Thyroid gland (tissue), 4 donors: ENCODE results near the gene FAM171A1. TPM values are rescaled to one million over a fixed set of nuclear protein-coding genes. Genes with fewer than 3 reads are reported as not detected.
A peak's percentile ranks its signal among the peaks of the same experiment; 100 is the strongest.

Experiments
- DNase-seq, 2 donors: peaks; one replicate each; pipeline ENCODE4 v3.0.0-alpha.2; 2019
- H3K27ac ChIP-seq, 3 donors: fragments of 200-600 bp; sonication (generic); 1 replicate in 2 of 3; 2 replicates in 1 of 3; pipeline ENCODE4 v1.5.1; 2016 to 2019; ENCODE audit warnings: mild to moderate bottlenecking in 1 of 3, moderate library complexity in 1 of 3
- H3K27me3 ChIP-seq: fragments of 200-600 bp; sonication (generic); one replicate; pipeline ENCODE4 v1.5.1; 2019
- H3K36me3 ChIP-seq, 2 donors: fragments of 200-600 bp; sonication (generic); one replicate each; pipeline ENCODE4 v1.5.1; 2016 to 2019
- H3K4me1 ChIP-seq, 2 donors: fragments of 200-600 bp; sonication (generic); one replicate each; pipeline ENCODE4 v1.5.1; 2017 to 2019
- H3K4me3 ChIP-seq, 3 donors: fragments of 200-600 bp; sonication (generic); replicated peaks in 1 of 3; 1 replicate in 2 of 3; 2 replicates in 1 of 3; pipeline ENCODE4 v1.5.1; 2016; ENCODE audit warnings: mild to moderate bottlenecking in 1 of 3
- H3K9me3 ChIP-seq: fragments of 200-600 bp; sonication (generic); one replicate; pipeline ENCODE4 v1.5.1; 2017
- CTCF ChIP-seq, 6 experiments: fragments of 200-600 bp in 3 of 6; fragments of 450-650 bp in 3 of 6; sonication (generic) in 3 of 6; IDR thresholded peaks; one replicate each; pipeline ENCODE4 v1.5.1; 2016 to 2019; ENCODE audit warnings: antibody characterized with exemption in 6 of 6, mild to moderate bottlenecking in 2 of 6, inconsistent platforms in 1 of 6, moderate library complexity in 1 of 6
- POLR2A ChIP-seq, 2 donors: fragments of 450-650 bp; IDR thresholded peaks; one replicate each; pipeline ENCODE4 v1.6.1; 2017; ENCODE audit warnings: antibody characterized with exemption in 2 of 2, mild to moderate bottlenecking in 2 of 2, moderate library complexity in 1 of 2
- WGBS, 2 donors: methylation state at CpG; one replicate each; pipeline ENCODE4 v1.1.5; 2017; 5-methylcytosine and 5-hydroxymethylcytosine counted together
- intact Hi-C: fragments of 100-400 bp; cut with DNase I; formaldehyde crosslinking; loops from one replicate; pipeline ENCODE4 v1.15.1; 2023
- total RNA-seq, 4 donors: library from RNA; depleted of rRNA; stranded (reverse); fragments of >200 nt; gene quantifications; one replicate each; pipeline ENCODE4 v1.2.3, GENCODE V29; 2016

The FAM171A1 gene
- total RNA-seq, 4 donors from 2014 or later, result 10.2 to 14.9 (median 13.3) TPM

- H3K36me3 ChIP-seq, result no peaks in the 10 kb centered on the region
- 73 to 86% methylated on average over 5 of the region's 5 CpGs for WGBS, 2 donors
- intact Hi-C loops, result no loop called here
- peaks cover 0 to 5% of the 10 kb centered on the region in 2 donors for H3K4me1 ChIP-seq
- no peak for DNase-seq
- no peak overlapping the region for H3K27ac ChIP-seq
- H3K9me3 ChIP-seq, result no peaks in the 10 kb centered on the region
- no peak overlapping the region for H3K4me3 ChIP-seq
- no peaks in the 10 kb centered on the region for H3K27me3 ChIP-seq
- TF ChIP-seq POLR2A (IDR thresholded peaks at IDR 0.05) (no peak), CTCF (IDR thresholded peaks at IDR 0.05) (no peak)
Measured at GRCh38 chr10:15349112-15349511, 22.0 kb downstream of the FAM171A1 start.

GRCh38 chr10:15348579-15348978 is 22.5 kb downstream of the FAM171A1 start:
- TF ChIP-seq POLR2A (IDR thresholded peaks at IDR 0.05) (no peak), CTCF (IDR thresholded peaks at IDR 0.05) (no peak)
- Histone ChIP-seq H3K36me3 (no peaks in the 10 kb centered on the region), H3K27me3 (no peaks in the 10 kb centered on the region), H3K4me1 (peaks cover 0 to 5% of the 10 kb centered on the region in 2 donors), H3K4me3 (no peak overlapping the region), H3K9me3 (no peaks in the 10 kb centered on the region), H3K27ac (no peak overlapping the region)
- intact Hi-C loops, result no loop called here
- DNase-seq, result no peak
- 61 to 72% methylated on average over 8 of the region's 8 CpGs for WGBS, 2 donors

- Histone ChIP-seq H3K27me3 (no peaks in the 10 kb centered on the region), H3K36me3 (no peaks in the 10 kb centered on the region), H3K9me3 (no peaks in the 10 kb centered on the region), H3K4me1 (peaks cover 0 to 5% of the 10 kb centered on the region in 2 donors), H3K27ac (no peak overlapping the region), H3K4me3 (no peak overlapping the region)
- TF ChIP-seq POLR2A (IDR thresholded peaks at IDR 0.05) (no peak), CTCF (IDR thresholded peaks at IDR 0.05) (no peak)
- no peak for DNase-seq
- WGBS, 2 donors, result 71 to 74% methylated on average over 6 of the region's 6 CpGs
- intact Hi-C loops, result no loop called here
Measured at GRCh38 chr10:15347150-15347549, 23.9 kb downstream of the FAM171A1 start.

- peak; percentile 64 to 75 for DNase-seq
- peaks cover 0 to 5% of the 10 kb centered on the region in 2 donors for H3K4me1 ChIP-seq
- H3K36me3 ChIP-seq, result no peaks in the 10 kb centered on the region
- no peak overlapping the region for H3K27ac ChIP-seq
- whole genome bisulfite sequencing, 2 donors, result 13 to 19% methylated on average over 8 of the region's 8 CpGs
- H3K9me3 ChIP-seq, result no peaks in the 10 kb centered on the region
- TF ChIP-seq CTCF (IDR thresholded peaks at IDR 0.05), result peak in 1 of 6 experiments; percentile 23
- TF ChIP-seq POLR2A (IDR thresholded peaks at IDR 0.05), result no peak
- intact Hi-C loops, result no loop called here
- no peaks in the 10 kb centered on the region for H3K27me3 ChIP-seq
- no peak overlapping the region for H3K4me3 ChIP-seq
Measured at GRCh38 chr10:15346440-15347141, 24.5 kb downstream of the FAM171A1 start.

- Histone ChIP-seq H3K9me3 (no peaks in the 10 kb centered on the region), H3K36me3 (no peaks in the 10 kb centered on the region), H3K27ac (no peak overlapping the region), H3K4me1 (peaks cover 0 to 5% of the 10 kb centered on the region in 2 donors), H3K4me3 (no peak overlapping the region), H3K27me3 (no peaks in the 10 kb centered on the region)
- intact Hi-C loops, result no loop called here
- DNase-seq, result no peak
- 87 to 96% methylated on average over 4 of the region's 5 CpGs for WGBS, 2 donors
- TF ChIP-seq POLR2A (IDR thresholded peaks at IDR 0.05) (no peak), CTCF (IDR thresholded peaks at IDR 0.05) (no peak)
Measured at GRCh38 chr10:15345450-15345849, 25.6 kb downstream of the FAM171A1 start.
